HTERT RPE-1 (cell line): ENCODE data around the gene FCN1.

Experiments
- in situ Hi-C: fragments of 300-500 bp; cut with MboI; formaldehyde crosslinking; loops from 4 replicates; pipeline ENCODE4 v1.14.3; 2020; ENCODE audit warnings: low sequenced_read_pairs

FCN1 gene

DNA sequence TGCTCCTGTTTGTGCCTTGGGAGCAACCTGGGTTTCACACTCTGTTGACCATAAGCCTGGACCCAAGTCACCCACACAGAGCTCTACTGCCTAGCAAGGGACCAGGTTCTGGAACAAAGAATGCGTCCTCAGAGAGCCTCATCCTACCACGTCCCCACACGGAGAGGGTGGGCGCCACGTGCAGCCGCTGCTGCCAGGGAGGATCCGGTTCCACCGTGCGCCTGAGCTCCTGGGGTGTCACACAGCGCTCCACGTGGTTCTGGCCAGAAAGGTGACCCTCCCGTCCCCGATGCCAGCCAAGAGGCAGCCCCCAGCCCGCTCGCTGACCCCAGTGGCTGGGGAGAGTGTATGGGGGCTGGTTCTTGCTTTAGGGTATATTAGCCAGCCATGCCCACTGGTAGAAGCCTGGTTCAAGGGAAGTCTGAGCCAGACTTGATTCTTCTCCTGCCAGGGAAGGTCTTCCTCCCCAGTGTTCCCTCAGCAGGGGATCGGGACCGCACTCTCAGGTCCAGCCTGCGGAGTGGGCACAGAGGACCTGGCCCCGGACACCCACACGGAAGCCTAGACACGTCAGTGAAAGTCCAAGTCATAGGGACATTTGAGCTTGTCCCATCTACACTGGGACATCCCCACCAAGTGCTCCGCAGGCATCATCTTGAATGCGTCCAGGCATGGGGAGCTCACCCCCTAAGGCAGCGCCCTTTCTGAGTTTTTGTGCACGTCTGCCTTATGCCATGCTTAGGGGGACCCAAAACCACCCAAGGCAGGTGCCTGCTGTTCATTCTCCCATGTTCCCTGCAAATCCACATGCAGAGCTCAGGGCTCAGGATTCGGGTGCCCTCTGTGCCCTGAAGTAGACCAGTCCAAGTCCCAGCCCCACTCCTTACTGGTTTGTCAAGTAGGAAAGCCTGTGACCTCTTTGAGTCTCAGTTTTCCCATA is 2.4 kb downstream of the FCN1 start:
- in situ Hi-C loops = no loop called here

DNA sequence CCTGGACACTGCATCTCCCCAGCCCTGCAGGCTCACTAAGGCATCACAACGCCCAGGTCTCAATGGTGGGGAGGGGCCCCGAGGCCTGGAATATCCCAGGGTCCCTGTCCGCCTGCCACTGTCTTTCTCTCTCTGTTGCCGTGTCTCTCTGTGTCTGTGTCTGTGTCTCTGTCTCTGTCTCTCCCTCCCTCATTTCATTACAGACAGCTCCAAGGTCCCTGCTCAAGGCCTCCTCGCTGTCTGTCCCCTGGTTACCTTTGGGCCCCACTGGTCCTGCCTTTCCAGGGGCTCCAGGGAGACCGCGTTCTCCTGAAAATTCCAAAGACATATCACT is 3.2 kb downstream of the FCN1 start:
- in situ Hi-C loops = no loop called here

DNA sequence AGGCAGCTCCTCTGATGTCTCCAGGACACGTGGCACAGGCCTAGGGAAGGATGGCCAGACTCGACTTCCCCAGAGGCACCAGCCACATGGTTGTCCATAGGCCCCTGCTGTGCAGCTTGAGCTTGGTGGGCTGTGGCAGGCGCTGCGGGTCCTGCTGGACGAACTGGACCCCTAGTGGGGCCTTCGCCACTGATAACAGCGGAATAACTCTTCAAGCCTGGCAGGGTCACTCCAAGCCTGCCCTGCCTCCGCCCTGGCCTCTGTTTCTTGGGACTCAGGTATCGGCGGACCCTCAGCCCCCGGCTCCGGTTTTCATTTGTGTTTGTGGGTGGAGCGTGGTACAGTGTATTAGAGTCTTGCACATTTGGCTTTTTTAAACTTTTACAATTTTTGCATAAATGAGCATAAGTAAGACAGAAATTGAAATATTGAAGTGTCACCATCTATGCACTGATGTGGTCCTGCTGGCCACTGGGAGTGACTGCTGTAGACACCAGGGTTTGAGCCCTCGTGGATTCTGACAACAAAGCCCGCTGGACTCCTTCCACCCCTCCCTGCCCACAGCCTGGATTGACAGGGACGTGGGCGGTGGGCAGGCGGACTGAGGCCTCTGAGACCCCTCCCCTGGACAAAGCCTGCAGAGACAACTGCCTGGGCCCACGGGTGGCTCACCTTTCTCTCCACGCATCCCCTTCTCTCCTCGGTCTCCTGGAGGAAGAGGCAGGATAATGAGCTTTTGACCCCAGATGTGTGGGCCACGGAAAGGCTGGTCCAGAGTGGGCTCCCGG is 3.8 kb downstream of the FCN1 start:
- in situ Hi-C loops = no loop called here

DNA sequence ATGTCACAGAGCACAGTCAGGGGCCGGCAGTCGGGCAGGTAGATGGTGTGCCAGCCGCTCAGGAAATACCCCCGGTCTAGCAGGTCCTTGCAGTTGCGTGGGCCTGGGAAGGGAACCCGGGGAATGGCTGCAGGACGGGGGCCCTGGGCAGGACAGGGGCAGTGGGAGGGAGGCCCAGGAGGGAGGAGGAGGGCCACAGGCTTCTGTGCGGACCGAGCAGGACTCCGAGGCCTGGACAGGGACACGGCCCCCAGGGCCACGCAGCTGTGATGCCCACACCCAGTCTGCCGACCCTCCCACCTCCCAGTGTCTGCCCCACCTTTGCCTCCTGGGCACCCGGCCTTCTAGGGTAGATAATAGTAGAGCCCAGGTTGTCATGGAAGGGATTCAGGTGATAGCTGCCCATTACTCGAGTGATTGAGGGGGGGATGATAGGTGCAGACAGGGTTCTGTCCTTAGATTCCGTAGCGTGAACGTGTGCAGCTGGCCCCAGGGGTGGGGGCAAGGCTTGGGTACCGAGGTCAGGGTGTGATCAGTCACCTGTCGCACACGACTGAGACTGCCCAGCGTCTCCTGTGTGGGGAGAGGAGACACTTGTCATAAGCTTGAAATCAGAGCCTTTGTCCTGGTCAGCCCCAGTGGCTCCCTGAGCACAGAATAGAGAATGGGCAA is 4.5 kb downstream of the FCN1 start:
- in situ Hi-C loops = no loop called here

DNA sequence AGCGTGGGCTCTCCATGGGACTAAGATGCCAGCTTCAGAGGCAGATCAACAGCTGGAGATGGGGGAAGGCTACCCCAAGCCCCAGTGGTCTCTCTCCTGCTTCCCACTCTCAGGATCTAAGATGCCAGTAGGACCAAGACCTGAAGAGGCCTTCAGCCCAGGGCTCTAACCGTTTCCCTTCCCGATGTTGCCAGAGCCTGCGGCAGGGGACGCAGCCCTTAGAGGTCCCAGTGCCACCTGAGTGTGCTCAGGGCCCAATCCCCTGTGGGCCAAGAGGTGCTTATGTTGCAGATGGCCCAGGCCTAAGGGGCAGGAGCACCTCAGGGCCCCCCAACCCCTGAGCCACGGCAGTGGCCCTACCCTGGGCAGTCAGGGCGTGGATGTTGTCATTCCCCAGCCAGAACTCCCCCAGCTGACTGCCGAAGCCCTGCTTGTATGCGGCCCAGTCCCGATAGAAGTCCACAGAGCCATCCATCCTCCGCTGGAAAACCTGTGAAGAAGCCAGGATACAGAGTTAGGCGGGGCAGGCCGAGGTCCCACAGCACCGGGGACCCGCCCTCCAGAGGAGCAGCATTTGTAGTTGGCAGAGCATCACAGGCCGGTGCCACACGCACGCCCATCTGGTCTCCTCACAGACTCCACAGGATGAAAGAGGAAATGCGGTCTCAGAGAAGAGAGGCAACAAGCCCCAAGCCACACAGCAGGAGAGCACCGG is 5.4 kb downstream of the FCN1 start:
- in situ Hi-C loops = no loop called here

DNA sequence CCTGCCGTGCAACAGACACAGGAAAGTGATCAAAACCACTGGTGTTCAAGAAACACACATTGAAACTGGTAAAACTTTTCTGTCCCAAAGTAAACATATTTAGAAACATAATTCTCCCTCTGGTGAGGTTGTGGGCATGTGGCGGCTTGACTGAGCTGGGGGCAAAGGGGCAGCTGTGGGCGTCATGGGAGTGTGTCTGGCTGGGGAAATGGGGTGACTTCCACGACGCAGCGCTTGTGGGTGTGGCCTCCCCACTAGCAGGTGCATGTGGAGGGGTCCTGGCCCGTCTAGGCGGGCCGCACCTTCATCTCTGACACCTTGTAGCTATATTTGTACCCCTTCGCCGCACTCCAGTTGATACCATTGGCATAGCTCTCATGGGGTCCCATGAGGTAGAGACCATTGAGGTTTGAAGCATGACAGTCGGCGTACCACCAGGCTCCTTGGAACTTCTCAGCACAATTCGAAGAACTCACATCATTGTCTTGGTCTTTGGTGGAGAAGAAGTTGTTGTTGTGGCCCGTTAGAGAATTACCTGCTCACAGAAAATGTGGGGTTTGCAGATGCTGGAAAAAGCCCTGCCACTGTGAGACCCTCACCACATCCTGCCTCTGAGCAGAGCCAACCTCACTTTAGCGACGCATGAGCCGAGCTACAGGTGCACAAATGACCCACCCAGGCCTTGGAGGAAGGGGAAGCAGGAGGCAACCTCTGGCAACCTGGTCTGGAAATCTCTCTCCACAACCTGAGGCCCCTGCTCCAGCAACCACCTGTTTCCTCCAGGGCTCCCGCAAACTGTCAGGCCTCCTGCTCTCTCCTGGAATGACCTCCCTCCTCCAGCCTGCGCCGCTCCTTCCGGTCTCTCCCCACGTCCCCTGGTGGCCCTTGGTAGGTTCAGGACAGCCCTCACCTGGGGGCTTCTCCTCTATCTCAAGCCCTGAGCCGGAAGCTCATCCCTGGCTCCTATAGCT is 7.9 kb downstream of the FCN1 start:
- in situ Hi-C loops = no loop called here

DNA sequence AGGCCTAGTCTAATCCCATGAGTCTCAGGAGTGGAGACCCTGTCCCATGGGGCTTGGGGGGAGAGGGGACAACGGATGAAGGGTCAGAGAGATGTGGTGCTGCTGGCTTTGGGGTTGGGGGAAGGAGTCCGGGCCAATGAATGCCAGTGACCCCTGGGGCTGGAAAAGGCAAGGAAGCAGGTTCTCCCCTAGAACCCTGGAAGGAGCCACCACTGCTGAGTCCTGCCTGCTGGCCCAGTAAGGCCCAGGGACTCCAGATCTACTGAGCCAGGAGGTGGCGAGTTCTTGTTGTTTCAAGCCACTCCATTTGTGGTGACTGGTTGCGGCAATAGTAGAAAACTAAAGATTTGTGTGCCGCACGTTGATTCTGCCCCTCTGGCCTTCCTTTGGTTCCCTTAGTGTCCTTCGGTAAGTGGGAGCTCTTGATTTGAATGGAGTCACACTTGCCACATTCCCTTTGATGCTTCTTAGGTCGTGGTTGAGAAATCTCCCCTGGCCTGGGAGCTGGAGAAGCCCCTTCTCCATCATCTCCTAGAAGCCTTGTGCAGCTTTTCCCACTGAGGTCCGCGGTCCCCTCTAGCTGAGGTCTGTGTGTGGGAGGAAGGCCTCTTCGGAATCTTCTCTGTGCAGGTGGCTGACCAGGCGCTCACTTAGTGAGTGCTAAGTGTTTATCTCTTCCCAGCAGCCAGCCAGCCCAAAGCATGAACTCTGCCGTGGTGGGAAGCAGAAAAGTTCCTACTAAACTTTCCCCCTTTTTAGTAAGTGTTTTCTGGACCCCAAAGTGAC is 9.0 kb downstream of the FCN1 start:
- in situ Hi-C loops = no loop called here

DNA sequence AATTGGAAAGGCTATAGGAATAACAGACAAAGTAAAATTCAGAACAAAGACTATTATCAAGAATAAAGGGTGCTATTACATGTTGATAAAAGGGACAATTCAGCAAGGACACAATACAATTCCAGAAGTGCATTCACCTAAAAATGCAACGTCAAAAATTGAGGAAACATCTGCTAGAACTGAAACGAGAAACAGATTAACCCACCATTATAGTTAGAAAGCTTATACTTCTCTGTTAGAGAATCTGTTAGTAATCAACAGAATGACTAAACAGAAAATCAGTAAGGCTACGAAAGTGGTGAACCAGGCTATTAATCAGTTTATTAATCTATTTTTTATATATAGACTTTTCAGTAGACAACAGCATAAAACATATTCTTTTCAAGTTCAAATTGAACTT is 14.8 kb downstream of the FCN1 start:
- in situ Hi-C loops = no loop called here

DNA sequence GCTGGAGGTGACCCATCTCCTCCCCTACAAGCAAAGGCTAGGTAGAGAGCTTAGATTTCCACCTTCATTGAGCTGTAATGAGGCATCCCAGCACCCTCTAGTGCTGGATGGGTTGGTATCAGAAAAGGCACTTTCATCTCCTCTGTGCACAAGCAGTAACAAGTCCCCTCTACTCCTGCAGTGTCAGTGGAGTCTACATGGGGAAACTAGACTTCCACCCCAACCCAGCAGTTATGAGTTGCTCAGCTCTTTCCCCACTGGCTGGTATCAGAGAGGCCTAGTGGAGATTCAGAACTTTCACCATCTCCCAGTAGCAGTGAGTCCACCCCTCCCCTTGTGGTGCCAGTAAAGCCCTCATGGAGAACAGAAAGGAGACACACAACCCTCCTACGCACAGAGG is 17.9 kb downstream of the FCN1 start:
- in situ Hi-C loops = no loop called here

DNA sequence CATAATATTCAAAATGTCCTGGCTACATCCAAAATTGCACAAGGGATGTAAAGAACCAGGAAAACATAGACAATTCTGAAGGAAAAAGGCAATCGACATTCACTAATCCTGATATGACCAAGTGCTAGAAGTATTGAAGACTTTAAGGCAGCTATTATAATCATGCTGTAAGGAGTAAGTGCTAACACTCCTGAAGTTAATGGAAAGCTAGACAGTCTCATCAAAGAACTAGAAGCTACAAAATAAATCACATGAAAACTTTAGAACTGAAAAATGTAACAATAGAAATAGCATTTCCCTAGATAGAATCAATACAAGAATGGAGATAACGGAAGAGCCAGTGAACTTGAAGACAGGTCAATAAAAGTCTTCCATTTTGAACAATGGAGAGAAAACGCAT is 18.5 kb downstream of the FCN1 start:
- in situ Hi-C loops = no loop called here

DNA sequence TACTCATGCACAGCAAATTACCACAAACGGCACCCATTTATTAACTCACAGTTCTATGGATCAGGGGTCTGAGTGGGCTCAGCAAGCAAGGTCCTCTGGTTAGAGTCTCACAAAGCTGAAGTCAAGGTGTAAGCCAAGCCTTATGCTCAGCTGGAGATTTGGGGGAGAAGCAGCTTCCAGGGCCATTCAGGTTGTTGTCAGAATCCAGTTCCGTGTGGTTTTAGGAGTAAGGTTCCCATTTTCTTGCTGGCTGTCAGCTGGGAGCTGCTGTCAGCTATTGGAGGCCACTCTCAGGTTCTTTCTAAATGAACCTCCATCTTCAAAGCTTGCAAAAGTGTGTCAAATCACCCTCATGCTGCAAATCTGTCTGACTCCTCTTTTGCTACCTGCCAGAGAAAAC is 19.4 kb downstream of the FCN1 start:
- in situ Hi-C loops = no loop called here

DNA sequence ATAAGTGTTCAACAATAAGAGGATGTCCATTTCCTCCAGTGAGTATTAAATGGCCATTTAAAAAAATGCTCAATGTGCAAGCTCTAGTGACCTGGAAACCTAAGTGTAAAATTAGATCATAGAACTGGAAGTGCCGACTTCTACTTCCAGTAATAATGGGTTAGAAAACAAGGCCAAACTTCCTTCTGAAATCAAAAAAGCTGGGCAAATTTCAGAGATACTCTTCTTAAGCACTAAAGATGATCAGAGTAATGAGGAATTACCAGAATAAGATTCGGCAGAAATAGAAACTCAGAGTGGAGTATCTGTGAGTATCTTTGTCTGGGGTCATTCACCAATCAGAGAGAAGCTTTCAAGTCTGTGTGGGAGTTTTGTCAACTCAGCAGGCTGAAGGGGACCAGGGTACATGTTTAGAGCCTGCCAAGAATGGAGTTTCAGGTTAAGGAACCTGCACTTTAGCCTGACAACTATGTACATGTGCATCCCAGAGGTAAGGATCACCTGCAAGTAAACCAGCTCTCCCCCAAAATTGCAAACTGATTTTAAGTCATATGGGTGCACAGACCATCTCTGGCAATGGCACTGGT is 20.0 kb downstream of the FCN1 start:
- in situ Hi-C loops = no loop called here

DNA sequence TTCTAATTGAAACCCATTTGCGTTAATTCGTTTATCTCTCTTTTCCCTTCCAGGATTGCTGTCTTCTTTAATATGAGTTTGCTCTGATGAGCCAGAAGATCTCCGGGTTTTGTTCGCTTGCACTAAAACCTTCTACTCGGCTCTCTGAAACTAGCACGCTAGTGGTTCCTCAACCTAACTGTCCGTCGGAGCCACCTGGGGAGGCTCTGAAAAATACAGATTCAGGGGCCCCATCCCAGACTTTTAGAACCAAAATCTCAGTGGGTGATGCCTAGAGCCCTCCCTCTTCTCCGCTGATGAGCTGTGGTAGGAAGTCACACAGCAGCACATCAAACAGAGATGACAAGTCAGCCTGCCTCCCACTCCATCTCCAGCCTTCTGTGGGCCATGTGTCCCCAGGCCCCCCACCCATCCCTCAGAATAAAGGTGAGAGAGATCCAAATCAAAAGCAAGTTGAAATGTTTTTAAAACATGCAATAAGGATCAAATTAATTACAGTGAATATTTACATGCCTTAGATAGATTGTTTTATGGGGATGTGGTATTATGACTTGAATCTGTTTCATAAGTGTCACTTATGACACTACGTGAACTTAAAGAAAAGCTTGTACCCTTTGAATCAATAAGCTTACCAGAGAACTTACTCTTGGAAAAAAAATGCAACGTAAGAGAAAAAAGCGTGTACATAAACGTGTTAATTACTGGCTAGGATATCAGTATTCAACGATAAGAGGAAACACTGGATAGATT is 20.7 kb downstream of the FCN1 start:
- in situ Hi-C loops = no loop called here

DNA sequence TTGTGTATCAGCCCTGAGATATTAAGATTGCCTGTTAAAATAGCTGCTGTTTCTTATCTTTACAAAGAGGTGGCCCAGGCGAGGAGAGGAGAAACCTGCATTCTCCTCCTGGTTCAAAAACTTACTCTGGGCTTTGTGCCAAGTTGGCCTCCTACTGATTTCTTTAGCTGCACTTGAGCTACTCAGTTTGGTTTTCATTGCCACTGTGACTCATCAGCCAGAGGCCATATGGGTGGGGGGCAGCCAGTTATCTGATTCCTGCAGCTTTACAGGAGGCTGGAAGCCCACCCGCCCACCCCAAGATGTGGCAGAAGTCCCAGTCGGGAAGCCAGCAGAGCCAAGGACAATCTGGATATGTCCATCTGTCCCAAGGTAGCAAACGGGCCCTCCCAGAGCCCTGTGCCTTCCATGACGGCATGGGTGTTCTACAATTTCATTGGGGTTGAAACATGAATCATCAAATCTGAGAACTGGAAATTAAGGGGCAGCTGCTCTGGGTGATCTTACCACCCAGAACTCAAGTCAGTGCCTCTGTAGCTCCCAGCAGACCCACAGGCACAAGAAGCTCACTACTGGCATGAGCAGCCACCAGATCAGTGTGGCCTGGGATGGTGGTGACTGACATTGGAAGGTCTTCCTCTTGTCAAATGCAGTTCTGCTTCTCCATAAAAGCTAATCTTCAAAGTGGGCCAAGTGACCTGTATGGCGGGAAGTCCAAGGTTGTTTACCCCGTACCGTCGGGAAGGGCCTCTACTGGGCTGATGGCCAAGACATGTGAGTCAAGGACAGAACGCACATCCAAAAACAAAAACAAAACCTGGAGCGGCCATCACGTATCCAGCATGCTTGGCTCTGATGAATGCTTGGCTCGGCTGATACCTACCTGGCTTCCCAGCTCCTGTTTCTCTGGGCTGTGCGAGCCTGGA is 21.5 kb downstream of the FCN1 start:
- in situ Hi-C loops = no loop called here

DNA sequence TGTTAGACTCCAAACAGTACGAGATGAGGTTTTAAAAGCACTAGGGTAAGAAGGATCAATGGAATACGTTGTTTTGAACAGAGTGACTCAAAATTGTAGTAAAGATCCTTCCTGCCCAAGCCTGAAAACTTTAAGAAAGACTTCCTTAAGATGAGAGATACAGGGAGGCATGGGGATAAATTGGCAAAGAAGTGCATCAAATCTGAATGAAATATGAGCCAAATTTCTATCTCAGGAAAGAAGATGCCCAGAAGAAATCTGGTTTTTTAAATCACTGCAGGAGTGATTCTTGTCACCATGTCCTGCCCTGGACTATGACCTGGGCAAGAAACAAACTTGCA is 22.2 kb downstream of the FCN1 start:
- in situ Hi-C loops = no loop called here

DNA sequence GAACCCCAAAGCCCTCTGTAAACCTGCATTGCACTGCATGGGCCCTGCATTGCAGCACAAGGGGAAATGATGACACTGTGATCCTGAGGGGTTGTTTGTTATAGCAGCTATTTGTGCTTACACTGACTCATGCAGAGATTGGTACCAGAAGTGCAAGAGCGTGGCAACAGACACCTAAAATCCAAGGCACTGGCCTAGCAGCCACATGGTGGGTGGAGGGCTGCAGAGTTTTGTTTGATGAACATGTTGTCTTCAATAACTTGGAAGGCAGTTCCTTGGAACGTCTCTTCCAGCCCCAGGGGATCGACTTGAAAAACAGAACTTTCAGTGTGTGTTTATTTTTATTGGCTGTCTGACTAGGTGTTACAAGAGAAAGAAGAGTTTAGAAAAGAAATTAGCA is 22.6 kb downstream of the FCN1 start:
- in situ Hi-C loops = no loop called here
